Esophagus muscularis mucosa (tissue), 4 donors: Measurements from ENCODE around the gene ITPA. TPM values are rescaled to one million over a fixed set of nuclear protein-coding genes. Genes with fewer than 3 reads are reported as not detected.

Source experiments
- DNase-seq: peaks from one replicate; pipeline ENCODE4 v3.0.0-alpha.2; 2017; ENCODE audit errors: extremely low spot score
- H3K27ac ChIP-seq, 4 donors: fragments of 200-600 bp; sonication (generic); replicated peaks in 1 of 4; 1 replicate in 3 of 4; 2 replicates in 1 of 4; pipeline ENCODE4 v1.5.1; 2016 to 2019; ENCODE audit warnings: mild to moderate bottlenecking in 1 of 4
- H3K27me3 ChIP-seq, 4 donors: fragments of 200-600 bp; sonication (generic); one replicate each; pipeline versions ENCODE4 v1.5.1 to v1.6.0; 2016 to 2019
- H3K36me3 ChIP-seq, 4 donors: fragments of 200-600 bp; sonication (generic); one replicate each; pipeline ENCODE4 v1.5.1; 2016 to 2019
- H3K4me1 ChIP-seq, 4 donors: fragments of 200-600 bp; sonication (generic); one replicate each; pipeline ENCODE4 v1.5.1; 2016 to 2019
- H3K4me3 ChIP-seq, 4 donors: fragments of 200-600 bp; sonication (generic); 1 replicate in 2 of 4; 2 replicates in 2 of 4; pipeline ENCODE4 v1.5.1; 2016 to 2019; ENCODE audit warnings: mild to moderate bottlenecking in 4 of 4, moderate library complexity in 1 of 4
- H3K9me3 ChIP-seq, 4 donors: fragments of 200-600 bp; sonication (generic); 1 replicate in 3 of 4; 2 replicates in 1 of 4; pipeline ENCODE4 v1.5.1; 2016 to 2019
- CTCF ChIP-seq, 3 experiments: fragments of 200-600 bp in 2 of 3; fragments of 450-650 bp in 1 of 3; sonication (generic) in 2 of 3; IDR thresholded peaks; one replicate each; pipeline ENCODE4 v1.5.1; 2017 to 2019; ENCODE audit warnings: antibody characterized with exemption in 3 of 3, mild to moderate bottlenecking in 2 of 3, moderate library complexity in 1 of 3
- EP300 ChIP-seq: sonication (generic); formaldehyde crosslinking; IDR thresholded peaks from one replicate; pipeline ENCODE4 v1.6.1; 2017; ENCODE audit warnings: antibody characterized with exemption
- POLR2A ChIP-seq: fragments of 450-650 bp; IDR thresholded peaks from one replicate; pipeline ENCODE4 v1.6.1; 2017; ENCODE audit warnings: antibody characterized with exemption, moderate library complexity, mild to moderate bottlenecking, low read depth
- POLR2AphosphoS5 ChIP-seq, 2 donors: sonication (generic); formaldehyde crosslinking; IDR thresholded peaks; one replicate each; pipeline ENCODE4 v1.6.1; 2017; ENCODE audit warnings: antibody characterized with exemption in 2 of 2
- WGBS: methylation state at CpG from one replicate; pipeline ENCODE4 v1.1.5; 2018; 5-methylcytosine and 5-hydroxymethylcytosine counted together
- intact Hi-C: fragments of 100-400 bp; cut with DNase I; formaldehyde crosslinking; loops from one replicate; pipeline ENCODE4 v1.15.1; 2023
- total RNA-seq, 4 donors: library from RNA; depleted of rRNA; stranded (reverse); fragments of >200 nt; gene quantifications; one replicate each; pipeline versions ENCODE4 v1.1.0 to v1.2.1, GENCODE V29; 2016

ITPA gene
- total RNA-seq, 4 donors from 2014 or later: 18.7 to 30.0 (median 27.8) TPM

DNA sequence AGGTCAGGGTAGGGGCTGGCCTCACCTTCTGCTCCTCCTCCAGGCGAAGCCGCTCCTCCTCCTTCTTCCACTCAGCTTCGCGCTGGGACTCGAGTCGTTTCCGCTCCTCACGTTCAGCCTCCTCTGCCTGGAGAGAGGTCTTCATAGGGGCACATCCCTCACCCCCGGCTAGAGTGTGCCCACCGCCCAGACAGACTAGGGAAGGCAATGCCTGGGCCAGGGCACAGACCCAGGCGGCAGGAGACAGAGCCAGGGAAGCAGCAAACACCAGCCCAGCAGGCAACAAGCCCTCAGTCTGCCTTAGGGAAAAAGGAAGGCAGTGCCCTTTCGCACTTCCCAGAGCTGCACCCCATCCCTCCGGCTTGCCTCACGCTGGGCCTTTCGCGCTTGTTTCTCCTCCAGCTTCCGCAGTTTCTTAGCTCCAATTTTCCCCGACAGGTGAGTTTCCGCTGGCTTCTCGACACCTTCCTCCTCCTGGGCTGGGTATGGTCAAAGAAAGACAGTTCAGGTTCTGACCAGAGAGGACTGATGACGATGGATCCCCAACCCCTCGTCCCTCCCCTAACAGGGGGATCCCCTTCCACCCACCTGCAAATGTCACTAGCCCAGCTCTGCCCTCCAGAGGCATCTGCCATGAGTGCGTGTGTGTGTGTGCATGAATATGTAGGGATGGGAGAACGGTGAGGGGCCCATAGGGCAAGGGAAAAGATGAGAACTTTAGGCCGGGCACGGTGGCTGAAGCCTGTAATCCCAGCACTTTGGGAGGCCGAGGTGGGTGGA is 9.1 kb upstream of the ITPA start:
- Histone ChIP-seq H3K27ac (no peak overlapping the region), H3K9me3 (no peaks in the 10 kb centered on the region), H3K4me1 (peaks cover 11 to 24% (median 17%) of the 10 kb centered on the region in 4 donors), H3K4me3 (no peak overlapping the region), H3K36me3 (peaks cover 34 to 78% (median 61%) of the 10 kb centered on the region in 4 donors), H3K27me3 (no peaks in the 10 kb centered on the region)
- no peak for TF ChIP-seq CTCF (IDR thresholded peaks at IDR 0.05)
- TF ChIP-seq EP300: no peak
- TF ChIP-seq POLR2A: no peak
- TF ChIP-seq POLR2AphosphoS5 (IDR thresholded peaks at IDR 0.05): no peak
- DNase-seq: no peak
- intact Hi-C loops: no loop called here
- 95% methylated on average over 16 of the region's 27 CpGs for WGBS

DNA sequence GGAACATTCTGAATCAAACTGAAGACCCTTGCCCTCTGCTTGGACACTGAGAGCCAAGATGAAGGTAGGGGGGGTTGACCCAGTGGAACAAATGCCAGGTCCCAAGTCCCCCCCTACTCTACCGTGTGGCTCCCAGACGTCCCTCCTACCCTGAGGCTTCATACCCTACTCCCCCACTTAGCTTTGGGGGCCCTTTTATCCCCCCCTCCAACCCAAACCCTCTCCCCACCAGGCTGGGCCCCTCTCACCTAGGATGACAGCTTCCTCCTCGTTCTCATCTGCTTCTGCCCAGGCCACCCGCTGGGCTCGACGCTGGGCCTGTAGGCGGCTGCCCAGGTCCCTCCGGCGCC is 6.4 kb upstream of the ITPA start:
- no peak for DNase-seq
- Histone ChIP-seq H3K9me3 (no peaks in the 10 kb centered on the region), H3K36me3 (peaks cover 25 to 51% (median 36%) of the 10 kb centered on the region in 4 donors), H3K4me1 (peaks cover 11 to 24% (median 17%) of the 10 kb centered on the region in 4 donors), H3K4me3 (peak overlapping the region; percentile 71 to 94 (median 88)), H3K27me3 (no peaks in the 10 kb centered on the region), H3K27ac (peak overlapping the region; percentile 86 to 92 (median 90))
- intact Hi-C loops: no loop called here
- 62% methylated on average over 9 of the region's 9 CpGs for WGBS
- no peak for TF ChIP-seq EP300
- TF ChIP-seq CTCF (IDR thresholded peaks at IDR 0.05): no peak
- TF ChIP-seq POLR2AphosphoS5 (IDR thresholded peaks at IDR 0.05): no peak
- no peak for TF ChIP-seq POLR2A

- Histone ChIP-seq H3K27me3 (no peaks in the 10 kb centered on the region), H3K9me3 (no peaks in the 10 kb centered on the region), H3K4me3 (peak overlapping the region; percentile 71 to 94 (median 88)), H3K4me1 (peaks cover 13 to 29% (median 22%) of the 10 kb centered on the region in 4 donors), H3K27ac (peak overlapping the region; percentile 86 to 92 (median 90)), H3K36me3 (peaks cover 25 to 46% (median 35%) of the 10 kb centered on the region in 4 donors)
- DNase-seq: no peak
- intact Hi-C loops: no loop called here
- 16% methylated on average over 22 of the region's 31 CpGs for WGBS
- TF ChIP-seq POLR2AphosphoS5 (IDR thresholded peaks at IDR 0.05): no peak
- TF ChIP-seq CTCF (IDR thresholded peaks at IDR 0.05): no peak
- no peak for TF ChIP-seq POLR2A
- no peak for TF ChIP-seq EP300
These were observed 5.8 kb upstream of the ITPA start for GRCh38 chr20:3203315-3204123.

- intact Hi-C loops: no loop called here
- peak; percentile 77 to 94 for TF ChIP-seq POLR2AphosphoS5 (IDR thresholded peaks at IDR 0.05)
- no peak for TF ChIP-seq EP300
- TF ChIP-seq CTCF (IDR thresholded peaks at IDR 0.05): no peak
- TF ChIP-seq POLR2A: peak; percentile 52
These were observed 5.0 kb upstream of the ITPA start, which contains the start of gene DDRGK1 for GRCh38 chr20:3204124-3204794. Gene DDRGK1 (minus strand): TSS chr20:3204682. CDS start chr20:3204627, 55 bp downstream.

More at GRCh38 chr20:3204124-3204794, 5.0 kb upstream of the ITPA start, which contains the start of gene DDRGK1:
- Histone ChIP-seq H3K4me3 (peak within 1 kb of the TSS; percentile 71 to 94 (median 88)), H3K4me1 (peaks cover 16 to 33% (median 27%) of the 10 kb centered on the region in 4 donors), H3K27ac (peak within 1 kb of the TSS; percentile 86 to 92 (median 90)), H3K36me3 (peaks cover 18 to 38% (median 29%) of the 10 kb centered on the region in 4 donors), H3K27me3 (no peaks in the 10 kb centered on the region), H3K9me3 (no peaks in the 10 kb centered on the region)
- 0% methylated on average over 13 of the region's 48 CpGs for WGBS
- peak; percentile 98 for DNase-seq
